GM18511 (cell line): ENCODE results near the gene SPR.

Experiments used
- ATAC-seq: cut with Tn5 transposase; IDR thresholded peaks from one replicate; pipeline ENCODE4 v1.9.1; 2021; ENCODE audit warnings: mild to moderate bottlenecking, moderate library complexity; ENCODE audit not compliant: unreplicated experiment

Gene SPR

GRCh38 chr2:72887032-72887739 lies at the start of gene SPR:
Gene SPR, plus strand, starts transcription at chr2:72887408. Its CDS starts 25 bp downstream, at chr2:72887433.
- peak; percentile 75 for ATAC-seq

- no peak for ATAC-seq
These were observed 47.1 kb upstream of the SPR start for GRCh38 chr2:72840066-72840465.

GRCh38 chr2:72841462-72842125 lies 45.6 kb upstream of the SPR start:
- ATAC-seq = no peak

GRCh38 chr2:72843301-72843700 lies 43.9 kb upstream of the SPR start:
- ATAC-seq = no peak

GRCh38 chr2:72846171-72847095 lies 40.8 kb upstream of the SPR start:
- ATAC-seq = peak; percentile 100

GRCh38 chr2:72847534-72848315 lies 39.5 kb upstream of the SPR start:
- no peak for ATAC-seq

- no peak for ATAC-seq
These were observed 38.6 kb upstream of the SPR start for GRCh38 chr2:72848436-72849137.

GRCh38 chr2:72849138-72849462 lies 38.1 kb upstream of the SPR start:
- no peak for ATAC-seq

- no peak for ATAC-seq
These were observed 35.9 kb upstream of the SPR start for GRCh38 chr2:72851333-72851732.

- ATAC-seq = peak; percentile 66
These were observed 27.4 kb upstream of the SPR start for GRCh38 chr2:72859831-72860262.

GRCh38 chr2:72862239-72862988 lies 24.8 kb upstream of the SPR start:
- peak; percentile 91 for ATAC-seq

- no peak for ATAC-seq
These were observed 24.2 kb upstream of the SPR start for GRCh38 chr2:72863046-72863445.

GRCh38 chr2:72864500-72864899 lies 22.7 kb upstream of the SPR start:
- ATAC-seq = peak; percentile 68

GRCh38 chr2:72871060-72871459 lies 16.1 kb upstream of the SPR start:
- ATAC-seq = no peak

GRCh38 chr2:72871880-72872279 lies 15.3 kb upstream of the SPR start:
- no peak for ATAC-seq

- ATAC-seq = no peak
These were observed 3.7 kb upstream of the SPR start for GRCh38 chr2:72883356-72883962.

- ATAC-seq = no peak
These were observed 640 bp upstream of the SPR start for GRCh38 chr2:72886505-72887031.

GRCh38 chr2:72887740-72888437 lies 681 bp downstream of the SPR start:
- peak; percentile 58 for ATAC-seq
